HL-60 (cell line): ENCODE measurements around the gene ZBTB8A.

Source experiments
- GABPA ChIP-seq: IDR thresholded peaks from 2 replicates; pipeline ENCODE4 v1.6.1; 2012; ENCODE audit warnings: low read depth
- POLR2AphosphoS5 ChIP-seq: IDR thresholded peaks from 2 replicates; pipeline ENCODE4 v1.6.1; 2012; ENCODE audit warnings: low read depth
- TF ChIP-seq, protein P1 (sequence below): IDR thresholded peaks from one replicate; pipeline ENCODE4 v1.5.1; 2011; ENCODE audit warnings: low read length, control low read depth, inconsistent platforms; ENCODE audit not compliant: insufficient read depth

DNA sequence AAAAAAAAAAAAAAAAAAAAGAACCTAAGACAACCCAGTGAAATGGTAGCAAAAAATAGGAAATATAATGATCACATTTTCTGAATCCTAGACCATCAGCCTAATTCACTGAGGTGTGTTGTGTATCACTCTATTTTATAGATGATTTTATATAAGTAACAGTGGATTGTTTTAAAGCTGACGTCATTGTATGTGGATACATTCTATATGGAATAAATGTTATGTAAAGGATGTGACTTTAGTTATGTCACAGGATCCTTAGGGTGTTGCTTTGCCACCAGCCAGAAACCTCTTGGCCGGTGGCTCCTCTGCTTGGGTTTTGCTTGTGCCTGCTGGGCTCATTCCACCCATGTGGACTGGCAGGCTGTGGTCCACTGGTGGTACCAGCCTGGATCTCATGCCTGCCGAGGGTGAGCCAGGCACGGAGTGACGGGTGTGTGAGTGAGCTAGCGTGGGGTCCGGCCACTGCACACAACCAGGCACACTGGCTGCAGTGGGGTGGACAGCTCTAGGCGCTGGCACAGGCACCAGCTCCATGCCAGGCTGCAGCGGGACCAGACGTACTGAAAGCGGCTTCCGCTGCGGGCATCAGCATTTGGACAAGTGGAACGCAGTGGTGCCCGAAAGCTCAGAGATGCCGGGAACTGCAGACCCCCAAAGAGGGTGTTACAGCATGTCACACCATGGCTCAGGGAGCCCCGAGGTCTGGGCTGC lies 66.6 kb downstream of the ZBTB8A start:
- TF ChIP-seq, protein P1, sequence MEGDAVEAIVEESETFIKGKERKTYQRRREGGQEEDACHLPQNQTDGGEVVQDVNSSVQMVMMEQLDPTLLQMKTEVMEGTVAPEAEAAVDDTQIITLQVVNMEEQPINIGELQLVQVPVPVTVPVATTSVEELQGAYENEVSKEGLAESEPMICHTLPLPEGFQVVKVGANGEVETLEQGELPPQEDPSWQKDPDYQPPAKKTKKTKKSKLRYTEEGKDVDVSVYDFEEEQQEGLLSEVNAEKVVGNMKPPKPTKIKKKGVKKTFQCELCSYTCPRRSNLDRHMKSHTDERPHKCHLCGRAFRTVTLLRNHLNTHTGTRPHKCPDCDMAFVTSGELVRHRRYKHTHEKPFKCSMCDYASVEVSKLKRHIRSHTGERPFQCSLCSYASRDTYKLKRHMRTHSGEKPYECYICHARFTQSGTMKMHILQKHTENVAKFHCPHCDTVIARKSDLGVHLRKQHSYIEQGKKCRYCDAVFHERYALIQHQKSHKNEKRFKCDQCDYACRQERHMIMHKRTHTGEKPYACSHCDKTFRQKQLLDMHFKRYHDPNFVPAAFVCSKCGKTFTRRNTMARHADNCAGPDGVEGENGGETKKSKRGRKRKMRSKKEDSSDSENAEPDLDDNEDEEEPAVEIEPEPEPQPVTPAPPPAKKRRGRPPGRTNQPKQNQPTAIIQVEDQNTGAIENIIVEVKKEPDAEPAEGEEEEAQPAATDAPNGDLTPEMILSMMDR = no peak
- TF ChIP-seq POLR2AphosphoS5 = no peak
- TF ChIP-seq GABPA = no peak
